D721Med (cell line): ENCODE data around the gene LRRC27.

Source experiments
- DNase-seq: peaks from one replicate; pipeline ENCODE4 v3.0.0; 2011; ENCODE audit warnings: low spot score; ENCODE audit not compliant: insufficient read length
- FAIRE-seq: peaks from 2 replicates; lab custom pipeline; 2011; peaks lifted over from hg19 to GRCh38; lab: Jason Lieb, UNC
- CTCF ChIP-seq: IDR thresholded peaks from 2 replicates; pipeline ENCODE4 v1.5.1; 2012; ENCODE audit warnings: mild to moderate bottlenecking, control low read depth; ENCODE audit not compliant: insufficient read depth; ENCODE audit errors: missing control alignments

Gene LRRC27

GRCh38 chr10:132355297-132355696, 23.3 kb downstream of the LRRC27 start:
- no peak for DNase-seq
- no peak for TF ChIP-seq CTCF
- no peak for FAIRE-seq

- DNase-seq = no peak
- no peak for FAIRE-seq
- no peak for TF ChIP-seq CTCF
Observed at GRCh38 chr10:132355754-132356153, 23.8 kb downstream of the LRRC27 start.

- no peak for FAIRE-seq
- DNase-seq = no peak
- no peak for TF ChIP-seq CTCF
Observed at GRCh38 chr10:132356621-132357195, 24.7 kb downstream of the LRRC27 start.

- FAIRE-seq (no peak), DNase-seq (no peak)
Observed at GRCh38 chr10:132357286-132358058, 25.5 kb downstream of the LRRC27 start.

GRCh38 chr10:132359305-132360040, 27.5 kb downstream of the LRRC27 start:
- DNase-seq (no peak), FAIRE-seq (no peak)
- no peak for TF ChIP-seq CTCF

More at GRCh38 chr10:132357286-132358058, 25.5 kb downstream of the LRRC27 start:
- TF ChIP-seq CTCF = no peak

GRCh38 chr10:132360766-132361447, 28.9 kb downstream of the LRRC27 start:
- DNase-seq (no peak), FAIRE-seq (no peak)
- TF ChIP-seq CTCF = peak; percentile 29
